Measurements from ENCODE around the gene GAS5.

GRCh38 chr1:173886746-173887611 lies 19.2 kb upstream of the GAS5 start:
- TF ChIP-seq EZH2phosphoT487 (IDR thresholded peaks at IDR 0.05; ENCODE audit: borderline replicate concordance, low read length), result no peak
- TF ChIP-seq CTCF (conservative IDR thresholded peaks at IDR 0.05; ENCODE audit: low read depth, low read length), result no peak
- TF ChIP-seq EZH2 (IDR thresholded peaks at IDR 0.05; ENCODE audit: low read length, unreplicated experiment), result no peak

Data from PC-3 (cell line).